ENCODE measurements around the gene SEZ6L2. TPM values are rescaled to one million over a fixed set of nuclear protein-coding genes. Genes with fewer than 3 reads are reported as not detected.

SEZ6L2 gene
- not detected for total RNA-seq
- not detected for polyA plus RNA-seq (2013, experiment 1 of 2)
- polyA plus RNA-seq (2013, experiment 2 of 2): 0.04 TPM
- total RNA-seq: 0 to 0.83 (median 0.06) reads per million in 172 experiments

GRCh38 chr16:29899516-29900101, at the start of gene SEZ6L2:
TSS of gene SEZ6L2 (minus strand) at chr16:29899550. CDS start at chr16:29899019, 531 bp downstream.
- ATAC-seq (ENCODE audit: poor library complexity) (no peak), DNase-seq (peak in 8 of 14 experiments; percentile 23 to 83 (median 68))
- Histone ChIP-seq H3K27me3 (ENCODE audit: control insufficient read depth in 1 of 2, insufficient read depth in 2 of 2, low read length in 2 of 2) (peaks cover 28 to 29% of the 10 kb centered on the region in 2 experiments), H3K4me3 (ENCODE audit: low read length) (peak within 1 kb of the TSS; percentile 55), H3K9me3 (ENCODE audit: control insufficient read depth in 1 of 2, insufficient read depth in 1 of 2, low read length in 2 of 2) (peaks cover 0 to 23% of the 10 kb centered on the region in 2 experiments), H3K4me1 (ENCODE audit: insufficient read depth, low read length) (peaks cover 22% of the 10 kb centered on the region), H3K36me3 (ENCODE audit: insufficient read depth, low read length) (no peaks in the 10 kb centered on the region), H3K27ac (ENCODE audit: low read depth in 1 of 2, low read length in 2 of 2) (no peak within 1 kb of the TSS)
- peak within 1 kb of the TSS; percentile 74 for H3K4me3 Mint-ChIP-seq
- ChIA-PET CTCF (interaction anchor here (0.8 to 1.4 kb wide), 3 partner anchors 36 to 62 kb away, joined by 3 to 5 read pairs (median 3); partner anchors contain the start of genes CDIPT and TMEM219), POLR2A (interaction anchor here (0.6 to 2.2 kb wide), 8 partner anchors 19 to 109 kb away, joined by 3 to 18 read pairs (median 4); partner anchors contain the start of genes CDIPT, HIRIP3, KCTD13 and KIF22)
- TF ChIP-seq CTCF (IDR thresholded peaks at IDR 0.05): no peak
- no peaks in the 10 kb centered on the region for H3K9me3 Mint-ChIP-seq
- peaks cover 4% of the 10 kb centered on the region for H3K4me1 Mint-ChIP-seq (ENCODE audit: low read depth)
- intact Hi-C loops (cut with DNase I, micrococcal nuclease): loop anchor here in 1 of 2 experiments (1.0 to 5.0 kb wide), 3 partner anchors 33 to 93 kb away; partner anchors contain the start of gene TMEM219
- no peaks in the 10 kb centered on the region for H3K36me3 Mint-ChIP-seq (ENCODE audit: low read depth)
- no peak within 1 kb of the TSS for H3K27ac Mint-ChIP-seq
- peaks cover 32% of the 10 kb centered on the region for H3K27me3 Mint-ChIP-seq

- CTCF ChIA-PET: interaction anchor here (1.1 kb wide), 1 partner anchor 14 kb away, joined by 3 read pairs; the partner anchor contains the start of gene TMEM219
- no peaks in the 10 kb centered on the region for H3K27me3 ChIP-seq (ENCODE audit: control insufficient read depth in 1 of 2, insufficient read depth in 2 of 2, low read length in 2 of 2)
- no peak for TF ChIP-seq CTCF (IDR thresholded peaks at IDR 0.05)
- no peak overlapping the region for H3K4me3 ChIP-seq (ENCODE audit: low read length)
- Mint-ChIP-seq H3K27ac (no peak overlapping the region), H3K9me3 (peaks cover 2% of the 10 kb centered on the region), H3K27me3 (no peaks in the 10 kb centered on the region), H3K4me1 (ENCODE audit: low read depth) (peaks cover under 1% of the 10 kb centered on the region), H3K36me3 (ENCODE audit: low read depth) (no peaks in the 10 kb centered on the region), H3K4me3 (no peak overlapping the region)
- ATAC-seq (ENCODE audit: poor library complexity) (no peak), DNase-seq (no peak)
- peaks cover 0 to 5% of the 10 kb centered on the region in 2 experiments for H3K9me3 ChIP-seq (ENCODE audit: control insufficient read depth in 1 of 2, insufficient read depth in 1 of 2, low read length in 2 of 2)
- no peak overlapping the region for H3K27ac ChIP-seq (ENCODE audit: low read depth in 1 of 2, low read length in 2 of 2)
- POLR2A ChIA-PET: no interaction called here
- intact Hi-C loops (cut with DNase I, micrococcal nuclease): no loop called here
- H3K4me1 ChIP-seq (ENCODE audit: insufficient read depth, low read length): no peaks in the 10 kb centered on the region
- H3K36me3 ChIP-seq (ENCODE audit: insufficient read depth, low read length): no peaks in the 10 kb centered on the region
Measured at GRCh38 chr16:29947897-29948296, 48.5 kb upstream of the SEZ6L2 start.

GRCh38 chr16:29943846-29944799, 44.8 kb upstream of the SEZ6L2 start:
- H3K27ac ChIP-seq (ENCODE audit: low read depth in 1 of 2, low read length in 2 of 2): no peak overlapping the region

More at GRCh38 chr16:29943846-29944799, 44.8 kb upstream of the SEZ6L2 start:
- Mint-ChIP-seq H3K36me3 (ENCODE audit: low read depth) (no peaks in the 10 kb centered on the region), H3K27ac (no peak overlapping the region), H3K27me3 (no peaks in the 10 kb centered on the region), H3K9me3 (no peaks in the 10 kb centered on the region), H3K4me3 (no peak overlapping the region), H3K4me1 (ENCODE audit: low read depth) (peaks cover 4% of the 10 kb centered on the region)
- Histone ChIP-seq H3K9me3 (ENCODE audit: control insufficient read depth in 1 of 2, insufficient read depth in 1 of 2, low read length in 2 of 2) (peaks cover 0 to 4% of the 10 kb centered on the region in 2 experiments), H3K4me3 (ENCODE audit: low read length) (no peak overlapping the region), H3K4me1 (ENCODE audit: insufficient read depth, low read length) (no peaks in the 10 kb centered on the region), H3K36me3 (ENCODE audit: insufficient read depth, low read length) (no peaks in the 10 kb centered on the region), H3K27me3 (ENCODE audit: control insufficient read depth in 1 of 2, insufficient read depth in 2 of 2, low read length in 2 of 2) (peaks cover 0 to 3% of the 10 kb centered on the region in 2 experiments)
- no peak for DNase-seq
- TF ChIP-seq CTCF (IDR thresholded peaks at IDR 0.05): no peak
- CTCF ChIA-PET: interaction anchor here (0.6 to 1.3 kb wide), 3 partner anchors 17 to 396 kb away, joined by 3 read pairs; partner anchors contain the start of gene TMEM219
- no peak for ATAC-seq (ENCODE audit: poor library complexity)
- intact Hi-C loops (cut with DNase I, micrococcal nuclease): no loop called here
- POLR2A ChIA-PET: no interaction called here
